Esophagus muscularis mucosa (tissue), 4 donors: ENCODE results near the gene ABCC12. TPM values are rescaled to one million over a fixed set of nuclear protein-coding genes. Genes with fewer than 3 reads are reported as not detected.

Source experiments
- DNase-seq: peaks from one replicate; pipeline ENCODE4 v3.0.0-alpha.2; 2017; ENCODE audit errors: extremely low spot score
- H3K27ac ChIP-seq, 4 donors: fragments of 200-600 bp; sonication (generic); replicated peaks in 1 of 4; 1 replicate in 3 of 4; 2 replicates in 1 of 4; pipeline ENCODE4 v1.5.1; 2016 to 2019; ENCODE audit warnings: mild to moderate bottlenecking in 1 of 4
- H3K27me3 ChIP-seq, 4 donors: fragments of 200-600 bp; sonication (generic); one replicate each; pipeline versions ENCODE4 v1.5.1 to v1.6.0; 2016 to 2019
- H3K36me3 ChIP-seq, 4 donors: fragments of 200-600 bp; sonication (generic); one replicate each; pipeline ENCODE4 v1.5.1; 2016 to 2019
- H3K4me1 ChIP-seq, 4 donors: fragments of 200-600 bp; sonication (generic); one replicate each; pipeline ENCODE4 v1.5.1; 2016 to 2019
- H3K4me3 ChIP-seq, 4 donors: fragments of 200-600 bp; sonication (generic); 1 replicate in 2 of 4; 2 replicates in 2 of 4; pipeline ENCODE4 v1.5.1; 2016 to 2019; ENCODE audit warnings: mild to moderate bottlenecking in 4 of 4, moderate library complexity in 1 of 4
- H3K9me3 ChIP-seq, 4 donors: fragments of 200-600 bp; sonication (generic); 1 replicate in 3 of 4; 2 replicates in 1 of 4; pipeline ENCODE4 v1.5.1; 2016 to 2019
- EP300 ChIP-seq: sonication (generic); formaldehyde crosslinking; IDR thresholded peaks from one replicate; pipeline ENCODE4 v1.6.1; 2017; ENCODE audit warnings: antibody characterized with exemption
- POLR2A ChIP-seq: fragments of 450-650 bp; IDR thresholded peaks from one replicate; pipeline ENCODE4 v1.6.1; 2017; ENCODE audit warnings: antibody characterized with exemption, moderate library complexity, mild to moderate bottlenecking, low read depth
- POLR2AphosphoS5 ChIP-seq, 2 donors: sonication (generic); formaldehyde crosslinking; IDR thresholded peaks; one replicate each; pipeline ENCODE4 v1.6.1; 2017; ENCODE audit warnings: antibody characterized with exemption in 2 of 2
- WGBS: methylation state at CpG from one replicate; pipeline ENCODE4 v1.1.5; 2018; 5-methylcytosine and 5-hydroxymethylcytosine counted together
- intact Hi-C: fragments of 100-400 bp; cut with DNase I; formaldehyde crosslinking; loops from one replicate; pipeline ENCODE4 v1.15.1; 2023
- total RNA-seq, 4 donors: library from RNA; depleted of rRNA; stranded (reverse); fragments of >200 nt; gene quantifications; one replicate each; pipeline versions ENCODE4 v1.1.0 to v1.2.1, GENCODE V29; 2016
- TF ChIP-seq, protein P1 (sequence below), 3 experiments: fragments of 200-600 bp in 2 of 3; fragments of 450-650 bp in 1 of 3; sonication (generic) in 2 of 3; IDR thresholded peaks; one replicate each; pipeline ENCODE4 v1.5.1; 2017 to 2019; ENCODE audit warnings: antibody characterized with exemption in 3 of 3, mild to moderate bottlenecking in 2 of 3, moderate library complexity in 1 of 3

The ABCC12 gene
- total RNA-seq, 4 donors from 2014 or later: not detected

DNA sequence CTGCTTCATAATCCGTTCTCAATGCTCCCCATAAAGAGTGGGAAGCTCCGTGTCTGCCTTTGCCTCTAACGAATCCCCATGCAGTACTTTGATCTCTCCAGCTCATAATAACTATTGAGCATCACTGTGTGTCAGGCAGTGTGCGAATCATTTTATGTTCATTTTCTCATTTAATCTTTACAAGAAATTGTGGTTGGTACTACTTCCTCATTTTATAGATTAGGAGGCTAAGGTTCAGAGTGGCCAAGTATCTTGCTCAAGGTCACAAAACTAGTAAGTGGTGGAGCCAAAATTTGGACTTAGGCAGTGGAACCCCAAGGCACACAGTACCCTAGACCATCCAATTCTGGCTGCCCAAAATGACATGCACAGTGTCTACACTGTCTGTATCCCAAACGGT is 44.8 kb downstream of the ABCC12 start:
- Histone ChIP-seq H3K4me3 (no peak overlapping the region), H3K36me3 (no peaks in the 10 kb centered on the region), H3K9me3 (no peaks in the 10 kb centered on the region), H3K4me1 (peaks cover 0 to 4% (median 0%) of the 10 kb centered on the region in 4 donors), H3K27me3 (peaks cover 0 to 26% (median 0%) of the 10 kb centered on the region in 4 donors), H3K27ac (no peak overlapping the region)
- WGBS: 88% methylated on average over 5 of the region's 5 CpGs
- intact Hi-C loops: no loop called here
- TF ChIP-seq EP300 (no peak), POLR2A (no peak), POLR2AphosphoS5 (IDR thresholded peaks at IDR 0.05) (no peak)
- TF ChIP-seq, protein P1, sequence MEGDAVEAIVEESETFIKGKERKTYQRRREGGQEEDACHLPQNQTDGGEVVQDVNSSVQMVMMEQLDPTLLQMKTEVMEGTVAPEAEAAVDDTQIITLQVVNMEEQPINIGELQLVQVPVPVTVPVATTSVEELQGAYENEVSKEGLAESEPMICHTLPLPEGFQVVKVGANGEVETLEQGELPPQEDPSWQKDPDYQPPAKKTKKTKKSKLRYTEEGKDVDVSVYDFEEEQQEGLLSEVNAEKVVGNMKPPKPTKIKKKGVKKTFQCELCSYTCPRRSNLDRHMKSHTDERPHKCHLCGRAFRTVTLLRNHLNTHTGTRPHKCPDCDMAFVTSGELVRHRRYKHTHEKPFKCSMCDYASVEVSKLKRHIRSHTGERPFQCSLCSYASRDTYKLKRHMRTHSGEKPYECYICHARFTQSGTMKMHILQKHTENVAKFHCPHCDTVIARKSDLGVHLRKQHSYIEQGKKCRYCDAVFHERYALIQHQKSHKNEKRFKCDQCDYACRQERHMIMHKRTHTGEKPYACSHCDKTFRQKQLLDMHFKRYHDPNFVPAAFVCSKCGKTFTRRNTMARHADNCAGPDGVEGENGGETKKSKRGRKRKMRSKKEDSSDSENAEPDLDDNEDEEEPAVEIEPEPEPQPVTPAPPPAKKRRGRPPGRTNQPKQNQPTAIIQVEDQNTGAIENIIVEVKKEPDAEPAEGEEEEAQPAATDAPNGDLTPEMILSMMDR (IDR thresholded peaks at IDR 0.05): no peak
- DNase-seq: no peak

DNA sequence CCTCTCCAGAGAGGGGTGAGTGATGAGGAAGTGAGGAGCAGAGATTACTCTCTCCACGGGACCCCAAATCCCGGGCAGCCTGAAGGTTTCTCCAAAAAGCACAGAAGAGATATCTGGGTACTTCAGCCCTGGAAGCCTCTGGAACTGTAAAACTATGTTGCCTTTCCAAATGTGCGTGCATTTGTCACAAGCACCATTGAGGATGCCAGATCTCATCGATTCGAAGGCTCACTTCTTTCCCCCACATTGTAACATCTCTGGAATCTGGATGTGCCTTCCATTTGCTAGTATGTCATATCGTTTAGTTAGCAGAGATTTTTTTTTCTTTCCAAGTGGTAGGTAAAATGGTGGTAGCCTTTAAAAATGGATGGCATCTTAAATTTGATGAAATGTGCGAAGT is 45.8 kb downstream of the ABCC12 start:
- Histone ChIP-seq H3K36me3 (no peaks in the 10 kb centered on the region), H3K4me1 (peaks cover 0 to 4% (median 0%) of the 10 kb centered on the region in 4 donors), H3K27ac (no peak overlapping the region), H3K9me3 (no peaks in the 10 kb centered on the region), H3K4me3 (no peak overlapping the region), H3K27me3 (peaks cover 0 to 32% (median 0%) of the 10 kb centered on the region in 4 donors)
- WGBS: 78% methylated on average over 7 of the region's 7 CpGs
- no peak for TF ChIP-seq EP300
- TF ChIP-seq, protein P1 (IDR thresholded peaks at IDR 0.05): no peak
- TF ChIP-seq POLR2A: no peak
- no peak for TF ChIP-seq POLR2AphosphoS5 (IDR thresholded peaks at IDR 0.05)
- no peak for DNase-seq
- intact Hi-C loops: no loop called here

DNA sequence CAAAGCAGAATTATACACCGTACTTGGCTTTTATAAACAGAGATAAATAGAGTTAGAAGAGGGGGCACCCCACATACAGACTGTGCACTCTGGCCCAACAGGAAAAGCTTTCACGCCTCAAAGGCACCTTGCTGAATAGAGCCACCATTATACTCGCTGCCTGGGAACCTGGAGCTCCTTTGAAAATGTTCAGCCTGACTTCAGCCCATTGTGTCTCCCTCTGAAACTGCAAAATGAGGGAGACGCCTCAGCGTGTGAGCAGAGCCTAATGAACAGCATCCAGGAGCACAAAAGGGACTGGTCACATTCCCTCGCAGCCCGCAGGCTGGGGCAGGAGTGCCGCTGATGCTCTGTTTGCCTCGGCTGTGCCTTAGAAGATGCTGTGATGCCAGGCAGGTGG is 46.3 kb downstream of the ABCC12 start:
- TF ChIP-seq POLR2AphosphoS5 (IDR thresholded peaks at IDR 0.05) (no peak), POLR2A (no peak), EP300 (no peak)
- TF ChIP-seq, protein P1 (IDR thresholded peaks at IDR 0.05): no peak
- intact Hi-C loops: no loop called here
- Histone ChIP-seq H3K36me3 (no peaks in the 10 kb centered on the region), H3K27ac (no peak overlapping the region), H3K4me3 (no peak overlapping the region), H3K9me3 (no peaks in the 10 kb centered on the region), H3K4me1 (peaks cover 0 to 4% (median 0%) of the 10 kb centered on the region in 4 donors), H3K27me3 (peaks cover 0 to 32% (median 0%) of the 10 kb centered on the region in 4 donors)
- no peak for DNase-seq
- 72% methylated on average over 6 of the region's 9 CpGs for WGBS

DNA sequence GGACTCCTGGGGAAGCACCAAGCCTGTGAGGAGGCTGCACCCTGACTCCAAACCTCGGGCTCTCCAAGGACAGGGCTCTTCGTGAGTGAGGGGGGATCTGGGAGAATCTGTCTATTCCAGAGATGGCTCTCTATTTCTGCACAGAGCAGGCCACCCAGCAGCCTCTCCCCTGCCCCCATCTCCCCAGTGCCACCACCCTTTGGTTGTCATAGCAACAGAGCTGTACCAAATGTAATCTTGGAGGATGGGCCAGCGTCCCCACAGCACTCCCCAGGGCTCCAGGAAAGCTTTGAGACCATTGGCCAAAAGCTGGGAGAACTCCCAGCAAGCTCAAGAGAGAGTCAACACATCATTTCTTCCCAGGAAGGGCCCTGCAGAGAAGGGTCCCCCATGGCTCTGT is 49.3 kb downstream of the ABCC12 start:
- Histone ChIP-seq H3K27ac (no peak overlapping the region), H3K9me3 (no peaks in the 10 kb centered on the region), H3K36me3 (no peaks in the 10 kb centered on the region), H3K4me3 (no peak overlapping the region), H3K27me3 (peaks cover 0 to 24% (median 0%) of the 10 kb centered on the region in 4 donors), H3K4me1 (no peaks in the 10 kb centered on the region)
- intact Hi-C loops: no loop called here
- TF ChIP-seq EP300 (no peak), POLR2A (no peak), POLR2AphosphoS5 (IDR thresholded peaks at IDR 0.05) (no peak)
- TF ChIP-seq, protein P1 (IDR thresholded peaks at IDR 0.05): no peak
- WGBS: no CpG with 5 or more reads among the region's 3 CpGs
- DNase-seq: no peak

Other genes with a start within 250 kb of the ABCC12 start
- gene LONP2, start 88.3 kb upstream of the ABCC12 start, total RNA-seq: 10 to 100 TPM; 51.4 to 73.4 (median 63.3) TPM
- not detected for gene ABCC11, start 91.5 kb upstream of the ABCC12 start, total RNA-seq
- 10 to 100 TPM; 21.6 to 31.0 (median 25.9) TPM for gene SIAH1, start 229.4 kb upstream of the ABCC12 start, total RNA-seq